ENCODE measurements around the gene RIN3.
A peak's percentile ranks its signal among the peaks of the same experiment; 100 is the strongest.

The RIN3 gene

DNA sequence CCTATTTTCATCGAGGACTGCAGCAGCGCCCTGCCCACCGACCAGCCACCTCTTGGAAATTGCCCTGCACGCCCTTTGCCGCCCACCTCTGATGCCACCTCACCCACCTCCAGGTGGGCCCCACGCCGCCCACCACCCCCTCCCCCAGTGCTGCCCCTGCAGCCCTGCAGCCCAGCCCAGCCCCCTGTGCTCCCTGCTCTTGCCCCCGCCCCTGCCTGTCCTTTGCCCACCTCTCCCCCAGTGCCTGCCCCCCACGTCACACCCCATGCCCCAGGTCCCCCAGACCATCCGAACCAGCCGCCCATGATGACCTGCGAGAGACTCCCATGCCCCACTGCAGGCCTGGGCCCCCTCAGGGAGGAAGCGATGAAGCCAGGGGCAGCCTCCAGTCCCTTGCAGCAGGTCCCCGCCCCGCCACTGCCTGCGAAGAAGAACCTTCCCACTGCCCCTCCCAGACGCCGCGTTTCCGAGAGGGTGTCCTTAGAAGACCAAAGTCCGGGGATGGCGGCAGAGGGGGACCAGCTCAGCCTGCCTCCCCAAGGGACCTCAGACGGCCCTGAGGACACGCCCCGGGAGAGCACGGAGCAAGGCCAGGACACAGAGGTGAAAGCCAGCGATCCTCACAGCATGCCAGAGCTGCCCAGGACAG, 138.3 kb downstream of the RIN3 start:
- DNase-seq = no peak

- DNase-seq = no peak
Measured at GRCh38 chr14:92652413-92653151, 139.0 kb downstream of the RIN3 start.

- no peak for DNase-seq
Measured at GRCh38 chr14:92653162-92653651, 139.6 kb downstream of the RIN3 start.

DNA sequence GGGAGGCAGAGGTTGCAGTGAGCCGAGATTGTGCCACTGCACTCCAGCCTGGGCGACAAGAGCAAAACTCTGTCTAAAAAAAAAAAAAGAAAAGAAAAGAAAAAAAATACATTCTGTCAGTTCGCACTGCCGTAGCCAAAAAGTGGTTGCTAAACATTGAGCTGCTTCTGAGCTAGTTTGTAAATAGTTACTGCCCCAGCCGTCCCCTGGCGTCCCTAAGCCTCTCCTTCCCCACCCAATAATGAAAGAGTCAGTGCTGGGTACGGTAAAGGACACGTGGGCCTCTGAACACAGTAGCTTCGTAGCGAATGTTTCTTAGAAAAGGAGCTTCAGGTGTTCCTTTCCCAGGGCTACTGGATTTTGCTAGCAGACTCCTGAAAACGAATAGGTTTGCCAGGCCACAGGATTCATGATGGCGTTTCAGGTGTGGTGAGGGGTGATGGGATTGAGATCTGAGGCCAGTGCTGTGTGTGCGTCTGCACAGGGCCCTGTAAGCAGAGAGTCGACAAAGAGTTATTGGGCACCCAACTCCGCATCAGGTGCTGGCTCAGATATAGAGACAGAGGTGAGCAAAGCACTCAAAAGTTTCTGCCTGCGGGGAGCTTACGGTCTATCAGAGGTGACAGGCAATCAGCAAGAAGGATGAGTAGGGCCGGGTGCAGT, 140.8 kb downstream of the RIN3 start:
- DNase-seq = no peak

- DNase-seq = no peak
Measured at GRCh38 chr14:92655419-92656201, 142.0 kb downstream of the RIN3 start.

DNA sequence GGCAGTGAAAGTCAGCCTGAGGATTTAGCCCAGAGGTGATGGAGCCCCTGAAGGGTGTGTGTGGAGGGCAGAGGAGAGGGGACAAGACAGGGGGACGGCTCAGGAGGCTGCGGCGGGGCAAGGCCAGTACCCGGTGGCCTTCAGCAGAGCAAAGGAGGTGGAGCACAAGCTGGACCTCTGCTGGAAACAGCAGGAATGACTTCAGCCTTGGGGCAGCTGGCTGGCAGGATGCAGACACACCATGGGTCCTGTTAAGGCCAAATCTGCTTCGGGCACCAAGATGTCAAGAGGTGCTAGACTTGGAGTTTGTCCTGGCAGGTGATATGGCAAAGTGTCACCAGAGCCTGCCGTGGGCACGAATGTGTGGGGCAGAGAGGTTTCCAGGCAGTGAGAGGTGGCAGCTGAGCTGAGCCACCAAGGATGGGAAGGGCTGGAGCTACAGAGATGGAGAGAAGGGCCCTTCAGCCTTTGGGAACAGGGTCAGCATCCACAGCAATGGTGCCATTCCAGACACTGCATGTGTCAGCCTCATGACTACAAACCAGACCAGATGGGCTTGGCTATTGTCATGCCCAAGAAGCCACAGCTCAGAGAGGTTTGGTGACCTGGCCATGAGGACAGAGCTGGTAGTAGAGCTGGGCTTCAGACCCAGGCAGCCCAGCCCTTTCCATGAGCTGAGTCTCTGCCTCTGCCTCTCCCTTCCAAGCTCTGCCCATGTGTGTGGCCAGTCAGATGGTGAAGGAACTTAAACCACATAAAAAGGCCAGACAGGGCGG, 142.9 kb downstream of the RIN3 start:
- DNase-seq = no peak

GRCh38 chr14:92657457-92658142, 144.0 kb downstream of the RIN3 start:
- no peak for DNase-seq

- no peak for DNase-seq
Measured at GRCh38 chr14:92658160-92658559, 144.6 kb downstream of the RIN3 start.

DNA sequence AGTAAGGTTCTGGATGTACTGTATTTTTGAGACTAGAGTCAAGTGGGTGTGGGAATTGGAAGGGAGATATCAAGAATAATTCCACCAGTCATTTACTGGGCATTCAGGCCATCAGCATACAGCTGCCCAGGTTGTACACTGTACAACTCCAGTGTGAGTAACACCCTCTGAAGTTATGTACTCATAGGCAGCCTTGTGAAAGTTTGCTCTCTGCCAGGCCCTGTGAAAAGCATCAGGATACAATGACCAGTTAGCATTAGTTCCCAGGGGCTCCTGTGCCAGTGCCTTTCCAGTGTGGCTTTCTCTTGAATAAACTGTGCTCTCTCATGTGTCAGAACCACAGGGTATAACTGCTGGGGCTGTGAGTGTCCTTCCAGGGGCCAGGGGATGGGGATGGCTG, 145.1 kb downstream of the RIN3 start:
- DNase-seq = no peak

GRCh38 chr14:92659765-92660561, 146.4 kb downstream of the RIN3 start:
- no peak for DNase-seq

DNA sequence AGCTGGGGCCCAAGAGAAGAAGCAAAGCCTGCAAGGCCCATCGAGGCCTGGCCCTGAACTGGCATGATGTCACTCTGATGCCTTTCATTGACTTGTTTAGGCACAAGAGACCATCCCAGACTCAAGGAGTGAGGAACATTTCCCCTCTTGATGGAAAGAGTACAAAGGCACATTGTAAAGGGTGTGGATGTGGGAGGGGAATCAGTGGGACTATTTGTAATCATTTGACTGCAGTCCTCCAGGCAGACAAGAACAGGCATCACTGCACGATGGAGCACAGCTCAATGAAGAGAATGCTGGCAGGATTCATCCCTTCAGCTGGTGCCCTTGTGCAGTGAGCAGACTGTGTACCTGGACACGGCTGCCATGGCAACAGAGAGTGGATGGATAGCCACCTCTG, 147.0 kb downstream of the RIN3 start:
- DNase-seq = no peak

DNA sequence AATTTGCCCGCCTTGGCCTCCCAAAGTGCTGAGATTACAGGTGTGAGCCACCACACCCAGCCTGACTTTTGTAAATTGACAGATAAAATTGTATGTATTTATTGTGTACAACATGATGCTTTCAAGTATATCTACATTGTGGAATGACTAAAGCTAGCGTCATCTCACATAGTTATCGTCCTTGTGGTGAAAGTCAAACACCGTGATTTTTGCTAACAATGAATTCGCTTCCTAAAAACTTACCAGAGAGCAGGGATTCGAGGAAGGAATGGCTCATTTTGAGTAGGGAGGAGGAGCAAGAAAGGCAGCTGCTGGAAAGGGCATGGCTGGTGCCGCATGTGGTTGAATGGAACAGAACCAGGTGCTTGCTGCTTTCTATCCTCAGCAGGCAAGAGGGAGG, 149.5 kb downstream of the RIN3 start:
- no peak for DNase-seq

- DNase-seq = no peak
Measured at GRCh38 chr14:92665661-92666110, 152.1 kb downstream of the RIN3 start.

GRCh38 chr14:92666251-92666650, 152.7 kb downstream of the RIN3 start:
- no peak for DNase-seq

- DNase-seq = no peak
Measured at GRCh38 chr14:92668276-92668973, 154.8 kb downstream of the RIN3 start.

- peak in 1 of 2 experiments; percentile 32 for DNase-seq
Measured at GRCh38 chr14:92670160-92670559, 156.6 kb downstream of the RIN3 start.

- no peak for DNase-seq
Measured at GRCh38 chr14:92670643-92671366, 157.2 kb downstream of the RIN3 start.

DNA sequence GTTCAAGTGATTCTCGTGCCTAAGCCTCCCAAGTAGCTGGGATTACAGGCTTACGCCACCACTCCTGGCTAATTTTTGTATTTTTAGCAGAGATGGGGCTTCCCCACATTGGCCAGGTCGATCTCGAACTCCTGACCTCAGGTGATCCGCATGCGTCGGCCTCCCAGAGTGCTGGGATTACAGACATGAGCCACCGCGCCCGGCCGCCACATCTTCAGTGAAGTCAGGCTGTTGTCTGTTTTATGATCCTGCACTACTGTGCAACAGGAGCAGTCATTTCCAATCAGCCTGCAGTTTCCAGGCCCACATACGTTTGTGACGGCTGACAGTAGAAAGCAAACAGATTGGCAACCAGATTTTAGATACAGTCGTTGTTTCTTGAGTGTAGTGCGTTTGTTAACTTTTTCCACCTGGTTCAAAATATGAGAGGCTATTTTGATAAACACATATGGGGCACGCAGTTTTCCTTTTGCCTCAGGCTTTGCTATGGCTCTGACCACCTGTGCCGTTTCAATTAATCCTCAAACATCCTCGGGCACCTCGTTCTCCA, 160.1 kb downstream of the RIN3 start:
- DNase-seq = no peak

- DNase-seq = no peak
Measured at GRCh38 chr14:92675421-92675820, 161.8 kb downstream of the RIN3 start.

Measured in NCI-H2081 (cell line).